GM12892 (cell line): ENCODE measurements around the gene CYP19A1.

Experiments
- POLR2A ChIP-seq: IDR thresholded peaks from 2 replicates; pipeline ENCODE4 v1.6.1; 2011; ENCODE audit warnings: low read depth, low read length, control low read depth
- POLR2AphosphoS5 ChIP-seq: IDR thresholded peaks from 2 replicates; pipeline ENCODE4 v1.6.1; 2011; ENCODE audit warnings: low read depth, low read length, control low read depth
- TAF1 ChIP-seq: IDR thresholded peaks from 2 replicates; pipeline ENCODE4 v1.6.1; 2011; ENCODE audit warnings: low read depth, mild to moderate bottlenecking, control low read depth, low read length, borderline replicate concordance

GRCh38 chr15:51315726-51316125, 22.7 kb downstream of the CYP19A1 start:
- TF ChIP-seq POLR2A (no peak), POLR2AphosphoS5 (no peak), TAF1 (no peak)
